Activated naive CD4-positive, alpha-beta T cell treated with anti-CD3 and anti-CD28 coated beads, Interleukin-2, amount 50 U/mL, for 16 hours (primary cell): ENCODE data around the gene ROCK1.

Experiments
- DNase-seq: peaks from one replicate; pipeline ENCODE4 v3.0.0-alpha.2; 2020

Gene ROCK1

DNA sequence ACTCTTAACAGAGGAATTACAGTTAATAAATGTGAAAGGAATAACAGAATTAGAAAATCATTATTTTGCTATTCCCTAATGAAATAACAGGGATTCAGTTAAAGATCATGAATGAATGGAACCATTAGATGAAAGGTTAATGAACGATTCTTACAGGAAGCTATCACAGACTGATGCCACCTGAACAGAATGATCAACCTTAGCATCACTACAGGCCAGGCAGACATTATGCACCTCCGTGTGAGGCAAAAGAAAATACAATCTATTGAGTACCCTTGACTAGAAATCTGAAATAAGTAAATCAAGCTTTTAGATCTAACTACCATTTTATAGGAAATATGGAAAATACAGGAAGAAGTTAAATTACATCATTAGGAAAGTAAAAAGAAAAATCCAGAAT, 10.4 kb downstream of the ROCK1 start:
- DNase-seq: no peak

- DNase-seq: no peak
Measured at GRCh38 chr18:21100678-21101077, 10.9 kb downstream of the ROCK1 start.

DNA sequence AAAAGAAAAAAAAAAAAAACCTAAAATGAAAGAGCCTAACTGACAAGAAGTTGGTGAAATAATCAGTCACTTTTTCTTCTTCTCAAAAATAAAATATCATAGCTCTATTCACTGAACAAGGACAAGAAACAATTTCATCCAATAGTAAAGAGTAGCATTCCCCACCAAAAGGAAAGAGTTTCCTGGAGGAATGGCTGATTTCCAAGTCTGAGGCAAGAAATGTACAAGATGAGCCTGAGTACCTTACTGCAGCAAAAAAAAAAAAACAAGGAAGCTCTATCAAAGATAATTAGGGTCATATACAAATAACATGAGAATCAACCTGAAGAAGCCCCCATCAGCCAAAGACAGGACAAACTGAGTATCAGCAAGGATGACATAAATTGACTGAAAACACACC, 11.5 kb downstream of the ROCK1 start:
- no peak for DNase-seq

- no peak for DNase-seq
Measured at GRCh38 chr18:21099442-21099841, 12.2 kb downstream of the ROCK1 start.

DNA sequence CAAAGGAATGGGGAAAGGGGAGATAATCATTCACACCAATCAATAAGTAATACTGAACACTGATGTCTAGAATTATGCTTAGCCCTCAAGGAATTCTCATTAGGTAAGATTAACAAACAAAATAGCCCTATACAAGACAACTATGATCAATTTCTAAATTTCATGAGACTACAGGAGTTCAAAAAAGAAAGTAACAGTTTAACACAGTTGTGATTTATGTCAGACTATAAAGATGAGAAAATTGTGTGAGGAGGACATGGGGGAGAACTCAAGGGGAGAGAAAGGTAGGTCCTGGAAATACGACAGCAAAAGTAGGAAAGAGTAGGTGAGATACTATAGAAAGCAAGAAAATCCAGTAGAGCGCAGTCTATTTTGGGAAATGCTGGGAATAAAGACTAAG, 14.9 kb downstream of the ROCK1 start:
- no peak for DNase-seq

- DNase-seq: no peak
Measured at GRCh38 chr18:21093133-21093532, 18.5 kb downstream of the ROCK1 start.

DNA sequence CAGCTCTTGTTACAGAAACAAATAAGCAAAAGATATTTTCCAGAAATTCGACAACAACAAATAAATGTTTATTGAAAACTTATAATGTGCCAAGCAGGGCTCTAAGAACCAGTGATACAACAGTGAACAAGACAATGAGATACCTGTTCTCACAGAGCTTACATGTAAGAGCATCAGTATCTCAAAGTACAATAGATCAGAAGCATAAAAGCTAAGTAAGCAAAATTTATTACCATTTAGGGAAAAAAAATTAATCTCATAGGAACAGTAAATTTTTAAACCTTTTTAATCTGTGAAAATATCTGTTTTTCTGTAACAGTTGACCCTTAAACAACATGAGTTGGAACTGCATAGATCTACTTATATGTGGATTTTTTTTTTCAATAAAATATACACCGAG, 20.9 kb downstream of the ROCK1 start:
- no peak for DNase-seq

- DNase-seq: no peak
Measured at GRCh38 chr18:21085579-21086166, 25.9 kb downstream of the ROCK1 start.

DNA sequence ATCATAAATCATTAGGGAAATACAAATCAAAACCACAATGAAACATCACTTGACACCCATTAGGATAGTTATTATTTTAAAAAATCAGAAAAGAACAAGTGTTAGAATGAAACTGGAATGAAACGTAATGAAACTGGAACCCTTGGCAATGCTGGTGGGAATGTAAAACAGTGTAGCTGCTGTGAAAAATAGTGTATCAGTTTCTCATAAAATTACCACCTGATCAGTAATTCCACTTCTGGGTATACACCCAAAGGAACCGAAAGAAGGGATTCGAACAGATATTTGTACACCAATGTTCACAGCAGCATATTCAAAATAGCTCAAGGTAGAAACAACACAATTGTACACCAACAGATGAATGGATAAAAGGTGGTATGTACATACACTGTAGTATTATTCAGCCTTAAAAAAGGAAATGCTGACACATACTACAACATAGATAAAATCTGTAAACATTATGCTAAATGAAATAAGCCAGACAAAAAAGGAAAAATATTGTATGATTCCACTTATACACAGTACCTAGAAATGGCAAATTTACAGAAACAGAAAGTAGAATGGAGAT, 27.0 kb downstream of the ROCK1 start:
- no peak for DNase-seq

DNA sequence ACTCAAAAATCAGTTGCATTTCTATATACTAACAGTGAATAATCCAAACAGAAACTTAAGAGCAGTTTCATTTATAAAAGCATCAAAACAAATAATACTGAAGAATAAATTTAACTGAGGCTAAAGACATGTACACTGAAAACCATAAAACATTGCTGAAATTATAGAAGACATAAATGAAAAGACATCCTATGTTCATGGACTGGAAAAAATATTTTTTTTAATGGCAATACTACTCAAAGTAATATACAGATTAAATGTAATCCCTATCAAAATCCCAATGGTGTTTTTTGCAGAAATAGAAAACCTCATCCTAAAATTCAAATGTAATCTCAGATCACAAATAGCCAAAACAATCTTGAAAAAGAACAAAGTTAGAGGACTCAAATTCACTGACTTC, 28.6 kb downstream of the ROCK1 start:
- DNase-seq: no peak

GRCh38 chr18:21081426-21081825, 30.2 kb downstream of the ROCK1 start:
- DNase-seq: no peak

DNA sequence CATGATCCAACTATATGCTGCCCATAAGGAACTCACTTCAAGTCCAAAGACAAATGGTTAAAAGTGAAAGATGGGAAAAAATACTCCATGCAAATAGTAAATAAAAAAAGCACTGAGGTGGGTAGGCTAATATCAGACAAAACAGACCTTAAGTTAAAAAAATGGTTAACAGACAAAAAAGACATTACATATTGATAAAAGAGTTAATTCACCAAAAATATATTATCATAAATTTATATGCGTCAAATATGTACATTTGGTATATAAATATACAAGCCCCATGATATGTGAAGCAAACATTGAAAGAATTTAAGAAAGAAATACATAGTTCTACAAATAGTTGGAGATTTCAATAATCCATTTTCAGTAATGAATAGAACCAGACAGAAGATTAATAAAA, 31.0 kb downstream of the ROCK1 start:
- DNase-seq: no peak

- DNase-seq: no peak
Measured at GRCh38 chr18:21074336-21075323, 37.0 kb downstream of the ROCK1 start.

GRCh38 chr18:21073180-21073579, 38.4 kb downstream of the ROCK1 start:
- DNase-seq: no peak

GRCh38 chr18:21071071-21071470, 40.5 kb downstream of the ROCK1 start:
- no peak for DNase-seq

GRCh38 chr18:21069468-21069867, 42.1 kb downstream of the ROCK1 start:
- DNase-seq: no peak

DNA sequence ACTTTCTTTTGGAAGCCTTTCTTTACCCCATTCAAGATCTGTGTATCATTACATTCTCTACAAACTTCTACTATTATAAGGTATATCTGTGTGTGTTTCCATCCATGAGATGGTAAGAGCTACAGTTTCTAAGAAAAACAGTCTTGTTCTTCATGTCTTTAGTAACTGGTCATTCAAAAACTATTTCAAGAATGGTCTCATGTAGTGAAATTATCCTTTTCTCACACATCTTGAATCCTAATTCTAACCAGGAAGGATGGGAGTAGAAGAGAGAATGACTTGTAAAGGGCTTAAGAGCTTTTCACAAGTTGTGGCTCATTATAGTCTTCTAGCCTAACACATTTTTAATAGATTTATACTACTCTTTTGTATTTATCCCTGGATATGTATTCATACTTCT, 47.3 kb downstream of the ROCK1 start:
- DNase-seq: no peak

- no peak for DNase-seq
Measured at GRCh38 chr18:21063011-21063410, 48.6 kb downstream of the ROCK1 start.

DNA sequence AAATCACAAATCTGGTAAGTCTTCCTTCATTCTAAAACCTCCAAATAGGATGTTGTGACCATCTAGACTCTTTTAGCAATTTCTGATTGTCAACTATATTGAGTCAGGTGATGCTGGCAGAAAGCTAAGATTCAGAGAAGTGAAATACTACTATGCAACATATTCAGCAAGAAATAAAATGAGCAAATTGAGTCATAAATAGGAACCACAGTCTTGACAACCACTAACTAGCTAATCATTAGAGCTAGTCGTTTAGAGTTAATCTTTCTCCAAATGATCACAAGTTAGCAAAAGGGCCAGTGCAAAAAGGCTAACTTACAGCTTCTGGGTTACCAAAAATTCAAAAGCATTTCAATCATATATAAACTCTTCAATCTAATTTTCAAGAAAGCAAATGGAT, 54.5 kb downstream of the ROCK1 start:
- no peak for DNase-seq

DNA sequence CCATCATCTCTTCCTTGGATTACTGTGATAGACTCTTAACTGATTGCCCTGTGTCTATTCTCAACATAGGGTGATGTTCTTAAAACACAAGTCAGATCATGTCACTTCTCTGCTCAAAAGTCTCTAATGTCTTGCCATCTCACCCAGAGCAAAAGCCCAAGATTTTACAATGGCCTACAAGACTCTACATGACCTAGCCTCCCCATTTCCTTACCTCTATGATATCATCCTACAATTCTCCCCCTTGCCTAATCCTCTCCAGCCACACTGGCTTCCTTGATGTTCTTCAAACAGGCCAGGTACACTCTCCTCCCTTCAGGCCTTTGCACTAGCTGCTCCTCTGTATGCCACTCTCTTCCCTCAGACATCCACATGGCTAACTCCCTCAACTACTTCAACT, 55.1 kb downstream of the ROCK1 start:
- DNase-seq: no peak

- no peak for DNase-seq
Measured at GRCh38 chr18:21054252-21054821, 57.3 kb downstream of the ROCK1 start.

DNA sequence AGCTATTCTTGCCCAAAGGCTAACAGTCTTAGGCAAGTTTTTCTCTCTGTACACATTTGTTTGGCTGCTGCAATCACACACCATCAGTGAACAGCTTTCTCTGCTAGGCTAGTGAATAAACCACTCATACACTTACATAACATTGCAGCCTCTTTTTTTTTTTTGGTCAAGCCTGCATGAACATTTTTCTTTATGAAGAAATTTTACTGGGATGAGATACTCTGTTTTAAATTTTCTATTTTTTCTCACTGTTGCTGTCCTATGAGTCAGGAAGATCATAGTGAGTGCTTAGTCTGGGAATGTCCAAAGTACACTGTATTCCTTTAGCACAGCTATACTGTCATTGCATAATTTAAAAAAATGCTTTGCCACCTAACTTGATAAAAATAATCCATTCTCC, 58.5 kb downstream of the ROCK1 start:
- DNase-seq: no peak

DNA sequence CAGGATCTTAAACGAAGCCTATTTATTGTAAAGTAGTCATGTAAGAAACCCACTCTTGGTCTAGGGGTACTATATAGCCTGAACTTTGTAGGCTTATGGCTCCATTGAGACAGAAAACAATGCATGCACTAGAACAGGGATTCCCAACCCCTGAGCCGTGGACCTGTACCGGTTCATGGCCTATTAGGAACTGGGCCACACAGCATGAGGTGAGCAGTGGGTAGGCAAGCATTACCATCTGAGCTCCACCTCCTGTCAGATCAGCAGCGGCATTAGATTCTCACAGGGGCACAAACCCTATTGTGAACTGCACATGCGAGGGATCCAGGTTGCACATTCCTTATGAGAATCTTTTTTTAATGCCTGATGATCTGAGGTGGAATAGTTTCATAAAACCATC, 59.2 kb downstream of the ROCK1 start:
- no peak for DNase-seq

DNA sequence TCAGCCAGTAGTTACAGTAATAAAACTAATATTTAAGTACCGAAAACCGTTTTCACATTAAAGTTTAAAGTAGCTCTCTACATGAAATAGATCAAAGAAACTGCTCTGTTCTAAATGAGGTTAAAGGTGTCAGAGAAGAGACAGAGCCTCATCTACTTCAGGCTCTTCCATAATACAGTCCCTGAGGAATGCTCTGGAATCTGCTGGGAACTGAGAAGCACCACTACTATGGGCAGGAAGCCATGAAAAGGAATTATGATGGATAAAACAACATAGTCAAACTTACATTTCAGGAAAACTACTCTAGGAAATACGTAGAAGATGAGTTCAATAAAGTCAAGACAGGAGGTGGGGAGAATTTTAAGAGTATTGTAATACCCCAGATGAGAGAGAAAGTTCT, 60.0 kb downstream of the ROCK1 start:
- no peak for DNase-seq
